Neural cell (in vitro differentiated cells): Measurements from ENCODE around the gene FBXO4. TPM values are rescaled to one million over a fixed set of nuclear protein-coding genes. Genes with fewer than 3 reads are reported as not detected.

Source experiments
- H2AFZ ChIP-seq: fragments of 200-600, 300-800 bp; sonication (generic), shearing (Covaris generic); 2 replicates; pipeline ENCODE4 v1.6.0; 2014; ENCODE audit warnings: low read depth, mild to moderate bottlenecking, antibody characterized with exemption, low read length, moderate library complexity
- H3F3A ChIP-seq: fragments of 200-600 bp; shearing (Covaris generic); 2 replicates; pipeline ENCODE4 v1.6.1; 2016; ENCODE audit warnings: mild to moderate bottlenecking, moderate library complexity, mixed read lengths, antibody characterized with exemption, low read length; ENCODE audit not compliant: insufficient read depth, poor library complexity, severe bottlenecking
- H3K27ac ChIP-seq: fragments of 200-600, 300-800 bp; sonication (generic), shearing (Covaris generic); 2 replicates; pipeline ENCODE4 v1.5.1; 2014; ENCODE audit warnings: mild to moderate bottlenecking, low read length, moderate library complexity
- H3K27me3 ChIP-seq: fragments of 300-800, 200-600 bp; sonication (generic), shearing (Covaris generic); 2 replicates; pipeline ENCODE4 v1.6.0; 2014; ENCODE audit warnings: mild to moderate bottlenecking, low read depth, low read length, moderate library complexity; ENCODE audit not compliant: insufficient read depth
- H3K36me3 ChIP-seq: fragments of 300-800, 200-600 bp; sonication (generic), shearing (Covaris generic); 2 replicates; pipeline ENCODE4 v1.5.1; 2014; ENCODE audit warnings: mild to moderate bottlenecking, antibody characterized with exemption, low read length, moderate library complexity; ENCODE audit not compliant: insufficient read depth
- H3K4me2 ChIP-seq: fragments of 300-800, 200-600 bp; sonication (generic), shearing (Covaris generic); 2 replicates; pipeline ENCODE4 v1.6.0; 2014; ENCODE audit warnings: mild to moderate bottlenecking, low read length
- H3K4me3 ChIP-seq: fragments of 300-800, 200-600 bp; sonication (generic), shearing (Covaris generic); 2 replicates; pipeline ENCODE4 v1.5.1; 2014; ENCODE audit warnings: mild to moderate bottlenecking, low read length, moderate library complexity
- H3K79me2 ChIP-seq: fragments of 200-600 bp; shearing (Covaris generic); replicated peaks from 2 replicates; pipeline ENCODE4 v1.6.0; 2014; ENCODE audit warnings: mild to moderate bottlenecking, low read length, moderate library complexity; ENCODE audit not compliant: insufficient read depth
- H3K9ac ChIP-seq: fragments of 300-800, 200-600 bp; sonication (generic), shearing (Covaris generic); 2 replicates; pipeline ENCODE4 v1.6.1; 2016; ENCODE audit warnings: mild to moderate bottlenecking, low read length, mixed read lengths
- H3K9me2 ChIP-seq: fragments of 200-600 bp; shearing (Covaris generic); 2 replicates; pipeline ENCODE4 v1.6.1; 2016; ENCODE audit warnings: mild to moderate bottlenecking, low read length, mixed read lengths; ENCODE audit not compliant: insufficient read depth
- H3K9me3 ChIP-seq: fragments of 200-600, 300-800 bp; sonication (generic), shearing (Covaris generic); 2 replicates; pipeline ENCODE4 v1.6.1; 2016; ENCODE audit warnings: mild to moderate bottlenecking, mixed run types, low read length, moderate library complexity, mixed read lengths
- H4K20me1 ChIP-seq: fragments of 200-600 bp; shearing (Covaris generic); 2 replicates; pipeline ENCODE4 v1.6.1; 2016; ENCODE audit warnings: mild to moderate bottlenecking, mixed run types; ENCODE audit not compliant: insufficient read depth
- EP300 ChIP-seq: fragments of 450-650 bp; conservative IDR thresholded peaks from 2 replicates; pipeline ENCODE4 v1.6.1; 2014; ENCODE audit warnings: antibody characterized with exemption, mild to moderate bottlenecking, moderate library complexity; ENCODE audit not compliant: poor library complexity, severe bottlenecking
- EZH2 ChIP-seq: fragments of 200-600, 300-800 bp; shearing (Covaris generic), sonication (generic); IDR thresholded peaks from 2 replicates; pipeline ENCODE4 v1.6.1; 2014; ENCODE audit warnings: antibody characterized with exemption, low read length, borderline replicate concordance, mild to moderate bottlenecking; ENCODE audit not compliant: insufficient read depth, poor library complexity, severe bottlenecking
- MXI1 ChIP-seq: fragments of 450-650 bp; conservative IDR thresholded peaks from 2 replicates; pipeline ENCODE4 v1.6.1; 2014; ENCODE audit warnings: antibody characterized with exemption, mild to moderate bottlenecking; ENCODE audit not compliant: poor library complexity, severe bottlenecking
- POLR2AphosphoS5 ChIP-seq: IDR thresholded peaks from 2 replicates; pipeline ENCODE4 v1.6.1; 2012
- RAD21 ChIP-seq: fragments of 450-650 bp; conservative IDR thresholded peaks from 2 replicates; pipeline ENCODE4 v1.6.1; 2014; ENCODE audit warnings: antibody characterized with exemption, mild to moderate bottlenecking, moderate library complexity
- REST ChIP-seq: IDR thresholded peaks from 2 replicates; pipeline ENCODE4 v1.6.1; 2012; ENCODE audit warnings: borderline replicate concordance
- SMC3 ChIP-seq: fragments of 450-650 bp; conservative IDR thresholded peaks from 2 replicates; pipeline ENCODE4 v1.6.1; 2014; ENCODE audit warnings: antibody characterized with exemption, mild to moderate bottlenecking, moderate library complexity; ENCODE audit not compliant: poor library complexity
- TAF1 ChIP-seq: IDR thresholded peaks from 2 replicates; pipeline ENCODE4 v1.6.1; 2012; ENCODE audit warnings: low read depth
- polyA plus RNA-seq: library from polyadenylated mRNA; depleted of rRNA; stranded (reverse); fragments of >200 nt; gene quantifications from 2 replicates; pipeline ENCODE4 v1.2.3, GENCODE V29; 2014
- TF ChIP-seq, protein P1 (sequence below): fragments of 450-650 bp; IDR thresholded peaks from 2 replicates; pipeline ENCODE4 v1.5.1; 2014; ENCODE audit warnings: antibody characterized with exemption, mild to moderate bottlenecking, moderate library complexity; ENCODE audit not compliant: poor library complexity, severe bottlenecking

Gene FBXO4
- polyA plus RNA-seq, 1 donor from 2014 or later = 3.9 TPM

GRCh38 chr5:41877408-41877807, 47.7 kb upstream of the FBXO4 start:
- no peak overlapping the region for H3K9ac ChIP-seq
- no peaks in the 10 kb centered on the region for H3K9me3 ChIP-seq
- H3K4me2 ChIP-seq = no peak overlapping the region
- no peaks in the 10 kb centered on the region for H3K27me3 ChIP-seq
- H3K79me2 ChIP-seq = no peaks in the 10 kb centered on the region
- no peaks in the 10 kb centered on the region for H3K9me2 ChIP-seq
- H4K20me1 ChIP-seq = no peaks in the 10 kb centered on the region
- H2AFZ ChIP-seq = no peak overlapping the region
- no peaks in the 10 kb centered on the region for H3F3A ChIP-seq
- no peak overlapping the region for H3K27ac ChIP-seq
- H3K4me3 ChIP-seq = no peak overlapping the region
- no peak for TF ChIP-seq REST
- no peak for TF ChIP-seq SMC3
- no peak for TF ChIP-seq MXI1
- TF ChIP-seq POLR2AphosphoS5 = no peak
- H3K36me3 ChIP-seq = no peaks in the 10 kb centered on the region

- no peaks in the 10 kb centered on the region for H4K20me1 ChIP-seq
- no peaks in the 10 kb centered on the region for H3K36me3 ChIP-seq
- H3K9me2 ChIP-seq = no peaks in the 10 kb centered on the region
- no peak overlapping the region for H3K27ac ChIP-seq
- no peaks in the 10 kb centered on the region for H3K27me3 ChIP-seq
- no peaks in the 10 kb centered on the region for H3K9me3 ChIP-seq
- H3K4me3 ChIP-seq = no peak overlapping the region
- H3K9ac ChIP-seq = no peak overlapping the region
- no peaks in the 10 kb centered on the region for H3F3A ChIP-seq
- TF ChIP-seq RAD21 (no peak), SMC3 (no peak), EP300 (no peak), POLR2AphosphoS5 (no peak), EZH2 (no peak), MXI1 (no peak), REST (no peak), TAF1 (no peak)
- TF ChIP-seq, protein P1, sequence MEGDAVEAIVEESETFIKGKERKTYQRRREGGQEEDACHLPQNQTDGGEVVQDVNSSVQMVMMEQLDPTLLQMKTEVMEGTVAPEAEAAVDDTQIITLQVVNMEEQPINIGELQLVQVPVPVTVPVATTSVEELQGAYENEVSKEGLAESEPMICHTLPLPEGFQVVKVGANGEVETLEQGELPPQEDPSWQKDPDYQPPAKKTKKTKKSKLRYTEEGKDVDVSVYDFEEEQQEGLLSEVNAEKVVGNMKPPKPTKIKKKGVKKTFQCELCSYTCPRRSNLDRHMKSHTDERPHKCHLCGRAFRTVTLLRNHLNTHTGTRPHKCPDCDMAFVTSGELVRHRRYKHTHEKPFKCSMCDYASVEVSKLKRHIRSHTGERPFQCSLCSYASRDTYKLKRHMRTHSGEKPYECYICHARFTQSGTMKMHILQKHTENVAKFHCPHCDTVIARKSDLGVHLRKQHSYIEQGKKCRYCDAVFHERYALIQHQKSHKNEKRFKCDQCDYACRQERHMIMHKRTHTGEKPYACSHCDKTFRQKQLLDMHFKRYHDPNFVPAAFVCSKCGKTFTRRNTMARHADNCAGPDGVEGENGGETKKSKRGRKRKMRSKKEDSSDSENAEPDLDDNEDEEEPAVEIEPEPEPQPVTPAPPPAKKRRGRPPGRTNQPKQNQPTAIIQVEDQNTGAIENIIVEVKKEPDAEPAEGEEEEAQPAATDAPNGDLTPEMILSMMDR = no peak
- H2AFZ ChIP-seq = no peak overlapping the region
- no peaks in the 10 kb centered on the region for H3K79me2 ChIP-seq
- no peak overlapping the region for H3K4me2 ChIP-seq
These were observed 46.9 kb upstream of the FBXO4 start for GRCh38 chr5:41878173-41878572.
